H1 (cell line): ENCODE data around the gene DICER1. TPM values are rescaled to one million over a fixed set of nuclear protein-coding genes. Genes with fewer than 3 reads are reported as not detected.

Experiments used
- BACH1 ChIP-seq: IDR thresholded peaks from 2 replicates; pipeline ENCODE4 v1.6.1; 2012; ENCODE audit warnings: low read length, improper control_type of control experiment
- EZH2 ChIP-seq: fragments of 200-600 bp; sonication (generic); IDR thresholded peaks from 2 replicates; pipeline ENCODE4 v1.7.1; 2012; ENCODE audit warnings: low read depth, mild to moderate bottlenecking, moderate library complexity, low read length, inconsistent platforms; ENCODE audit not compliant: severe bottlenecking
- KDM5A ChIP-seq: fragments of 200-600 bp; IDR thresholded peaks from 2 replicates; pipeline ENCODE4 v1.7.1; 2012; ENCODE audit warnings: mild to moderate bottlenecking, low read length, inconsistent platforms, mixed read lengths
- POLR2AphosphoS5 ChIP-seq: IDR thresholded peaks from 2 replicates; pipeline ENCODE4 v1.6.1; 2011; ENCODE audit warnings: low read depth, low read length
- RNF2 ChIP-seq: fragments of 200-900, 300-1000 bp; sonication (generic); IDR thresholded peaks from 2 replicates; pipeline ENCODE4 v1.7.1; 2016; ENCODE audit warnings: borderline replicate concordance, low read depth, mild to moderate bottlenecking, antibody characterized with exemption, low read length; ENCODE audit not compliant: poor library complexity, severe bottlenecking; ENCODE audit errors: missing control alignments
- RXRA ChIP-seq: IDR thresholded peaks from 2 replicates; pipeline ENCODE4 v1.6.1; 2011; ENCODE audit warnings: low read depth, mild to moderate bottlenecking, low read length, moderate library complexity; ENCODE audit not compliant: insufficient read depth
- polyA plus RNA-seq, 7 experiments: library from polyadenylated mRNA; depleted of rRNA in 3 of 7; stranded (reverse) in 5 of 7; unstranded in 2 of 7; fragments of >200 nt in 5 of 7; fragments of 200-250 nt in 2 of 7; gene quantifications; 1 replicate in 5 of 7; 2 replicates in 1 of 7; 4 replicates in 1 of 7; pipeline versions ENCODE4 v1.2.1 to v1.2.3, GENCODE V29; 2011 to 2013; ENCODE audit warnings: missing spikeins in 2 of 7, mixed read lengths in 2 of 7
- total RNA-seq: library from RNA; stranded (reverse); fragmentation: NEBNext Ultra II Directional; extraction: Animal tissue kit (Norgen Biotek cat#: 25700); gene quantifications from 2 replicates; pipeline ENCODE4 v1.2.1, GENCODE V29; 2021

Gene DICER1
- total and polyA plus RNA-seq, 2 of the 8 experiments (the other 6 are each of a cell fraction or from before 2014, with no cell fraction given), result 11.9 to 61.8 TPM

- TF ChIP-seq RXRA, result no peak
- TF ChIP-seq POLR2AphosphoS5, result no peak
- TF ChIP-seq EZH2, result no peak
- TF ChIP-seq RNF2, result no peak
- TF ChIP-seq KDM5A, result no peak
- TF ChIP-seq BACH1, result no peak
These were observed 93.1 kb downstream of the DICER1 start (continued) for GRCh38 chr14:95064256-95064655.
